HG02970 (cell line): ENCODE results near the gene GPR37L1.
"Not testable (repeated sequence)": the region's sequence is repeated elsewhere in the genome, so short reads cannot be mapped to it uniquely, and the experiment has no call there.

ENCODE experiments used
- ATAC-seq: cut with Tn5 transposase; IDR thresholded peaks from one replicate; pipeline ENCODE4 v1.9.1; 2021; ENCODE audit warnings: mild to moderate bottlenecking, moderate library complexity, moderate number of reproducible peaks; ENCODE audit not compliant: unreplicated experiment, low FRiP score

Gene GPR37L1

GRCh38 chr1:202107801-202108731 is 14.7 kb upstream of the GPR37L1 start:
- no peak for ATAC-seq

GRCh38 chr1:202110977-202111376 is 11.7 kb upstream of the GPR37L1 start:
- no peak for ATAC-seq

- ATAC-seq, result not testable (repeated sequence)
These were observed 11.1 kb upstream of the GPR37L1 start for GRCh38 chr1:202111589-202111988.

GRCh38 chr1:202112859-202113689 is 9.6 kb upstream of the GPR37L1 start:
- ATAC-seq, result no peak

GRCh38 chr1:202113690-202114300 is 8.9 kb upstream of the GPR37L1 start:
- no peak for ATAC-seq

GRCh38 chr1:202116287-202116686 is 6.4 kb upstream of the GPR37L1 start:
- ATAC-seq, result no peak

- no peak for ATAC-seq
These were observed 4.8 kb upstream of the GPR37L1 start for GRCh38 chr1:202117898-202118371.

- ATAC-seq, result no peak
These were observed 1.7 kb upstream of the GPR37L1 start for GRCh38 chr1:202121006-202121405.

GRCh38 chr1:202123336-202123813 is 658 bp downstream of the GPR37L1 start:
- no peak for ATAC-seq

- no peak for ATAC-seq
These were observed 1.4 kb downstream of the GPR37L1 start for GRCh38 chr1:202124142-202124541.

GRCh38 chr1:202125611-202126010 is 2.9 kb downstream of the GPR37L1 start:
- ATAC-seq, result no peak

GRCh38 chr1:202126426-202126825 is 3.7 kb downstream of the GPR37L1 start:
- no peak for ATAC-seq

- ATAC-seq, result no peak
These were observed 4.3 kb downstream of the GPR37L1 start for GRCh38 chr1:202127061-202127460.

GRCh38 chr1:202127836-202128622 is 5.3 kb downstream of the GPR37L1 start:
- ATAC-seq, result no peak

GRCh38 chr1:202129453-202130296 is 7.0 kb downstream of the GPR37L1 start:
- no peak for ATAC-seq

GRCh38 chr1:202130297-202130721 is 7.6 kb downstream of the GPR37L1 start:
- no peak for ATAC-seq

GRCh38 chr1:202130816-202131522 is 8.3 kb downstream of the GPR37L1 start:
- ATAC-seq, result no peak
